HG03039 (cell line): Measurements from ENCODE around the gene VASP.

Experiments used
- ATAC-seq: cut with Tn5 transposase; IDR thresholded peaks from one replicate; pipeline ENCODE4 v1.9.1; 2021; ENCODE audit warnings: mild to moderate bottlenecking, moderate library complexity; ENCODE audit not compliant: unreplicated experiment

VASP gene

DNA sequence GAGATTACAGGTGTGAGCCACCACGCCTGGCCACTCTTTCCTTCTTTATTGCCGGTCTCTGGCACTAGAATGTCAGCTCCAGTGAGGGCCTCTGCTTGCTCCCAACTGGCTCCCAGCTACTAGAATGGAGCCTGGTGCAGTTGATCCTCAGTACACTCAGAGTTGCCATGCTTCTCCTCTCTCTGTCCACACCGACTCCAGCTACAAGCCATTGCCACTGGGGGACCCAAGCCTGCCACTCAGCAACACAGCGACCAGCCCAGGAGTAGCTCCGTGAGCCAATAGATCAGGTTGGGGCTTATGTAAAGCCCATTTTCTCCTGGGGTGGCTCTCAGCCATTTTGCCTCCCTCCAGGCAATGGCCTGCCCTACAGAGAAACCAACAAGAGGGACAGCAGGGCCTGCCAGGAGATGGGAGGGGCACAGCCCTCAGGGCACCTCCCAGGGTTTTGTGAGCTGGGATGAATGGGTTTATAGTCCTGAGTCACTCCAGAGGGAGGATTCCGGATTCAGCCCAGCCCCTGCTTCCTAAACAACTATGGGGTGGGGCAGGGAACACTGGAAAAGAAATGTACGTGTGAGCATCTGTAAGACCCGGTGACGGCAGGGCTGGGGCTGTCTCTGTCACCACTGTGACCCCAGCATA is 40.8 kb downstream of the VASP start:
- no peak for ATAC-seq

DNA sequence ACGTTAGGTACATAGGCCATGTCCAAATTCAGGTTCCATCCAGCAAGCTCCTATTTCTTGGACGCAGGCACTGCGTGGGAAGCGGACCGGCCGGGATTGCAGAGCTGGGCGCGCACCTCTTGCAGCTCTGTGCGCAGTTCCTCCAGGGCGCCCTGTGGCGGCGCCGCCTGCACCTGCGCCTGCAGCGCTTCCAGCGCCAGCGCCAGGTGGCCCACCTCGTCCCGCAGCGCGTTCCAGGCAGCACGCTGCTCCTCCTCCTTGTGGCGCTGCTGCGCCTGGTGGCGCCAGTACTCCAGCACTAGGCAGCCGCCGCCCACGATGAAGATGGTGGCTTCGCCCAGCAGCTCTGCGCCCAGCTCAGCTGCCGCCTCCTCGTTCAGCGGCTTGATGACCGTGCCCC is 46.2 kb downstream of the VASP start:
- ATAC-seq, result no peak

GRCh38 chr19:45554481-45554880 is 47.2 kb downstream of the VASP start:
- ATAC-seq, result no peak

GRCh38 chr19:45556835-45557234 is 49.6 kb downstream of the VASP start:
- ATAC-seq, result no peak

DNA sequence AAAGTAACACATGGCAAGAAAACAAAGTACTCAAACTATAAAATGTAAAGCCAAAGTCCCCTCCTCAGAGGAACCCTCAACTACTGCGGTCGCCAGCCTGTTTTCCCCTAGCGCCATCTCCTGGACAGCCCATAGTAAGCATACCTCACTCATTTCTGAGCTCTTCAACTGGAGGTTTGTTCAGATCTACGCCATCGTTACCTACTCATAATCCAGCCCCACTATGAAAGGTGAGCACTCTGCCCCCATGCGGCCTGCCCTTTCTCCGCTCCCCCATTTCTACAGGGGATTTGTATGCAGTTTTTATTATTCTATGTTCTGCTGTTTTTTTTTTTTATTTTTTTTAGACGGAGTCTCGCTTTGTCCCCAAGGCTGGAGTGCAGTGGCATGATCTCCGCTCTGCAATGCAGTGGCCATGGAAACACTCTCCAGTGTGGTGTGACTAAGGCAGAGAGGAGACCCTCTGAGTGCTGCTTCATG is 51.2 kb downstream of the VASP start:
- ATAC-seq, result no peak

- no peak for ATAC-seq
Observed at GRCh38 chr19:45560038-45560437, 52.8 kb downstream of the VASP start.

DNA sequence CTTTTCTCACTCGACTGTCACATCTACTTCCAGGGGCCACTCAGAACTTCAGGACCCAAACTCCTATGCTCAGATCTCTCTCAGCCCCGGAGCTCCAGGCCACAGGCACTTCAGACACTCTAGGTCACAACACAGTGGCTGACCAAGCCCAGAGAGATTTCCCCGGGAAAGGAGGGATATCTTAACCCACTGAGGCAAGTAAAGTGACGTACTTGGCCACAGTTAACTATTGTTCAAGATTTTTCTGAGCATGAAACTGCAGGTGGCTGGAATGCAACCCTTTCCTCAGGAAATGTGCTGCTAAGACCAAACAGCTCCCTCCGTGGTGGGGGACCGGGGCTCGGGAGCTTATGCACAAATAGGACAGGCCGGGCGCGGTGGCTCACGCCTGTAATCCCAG is 53.4 kb downstream of the VASP start:
- ATAC-seq, result no peak

DNA sequence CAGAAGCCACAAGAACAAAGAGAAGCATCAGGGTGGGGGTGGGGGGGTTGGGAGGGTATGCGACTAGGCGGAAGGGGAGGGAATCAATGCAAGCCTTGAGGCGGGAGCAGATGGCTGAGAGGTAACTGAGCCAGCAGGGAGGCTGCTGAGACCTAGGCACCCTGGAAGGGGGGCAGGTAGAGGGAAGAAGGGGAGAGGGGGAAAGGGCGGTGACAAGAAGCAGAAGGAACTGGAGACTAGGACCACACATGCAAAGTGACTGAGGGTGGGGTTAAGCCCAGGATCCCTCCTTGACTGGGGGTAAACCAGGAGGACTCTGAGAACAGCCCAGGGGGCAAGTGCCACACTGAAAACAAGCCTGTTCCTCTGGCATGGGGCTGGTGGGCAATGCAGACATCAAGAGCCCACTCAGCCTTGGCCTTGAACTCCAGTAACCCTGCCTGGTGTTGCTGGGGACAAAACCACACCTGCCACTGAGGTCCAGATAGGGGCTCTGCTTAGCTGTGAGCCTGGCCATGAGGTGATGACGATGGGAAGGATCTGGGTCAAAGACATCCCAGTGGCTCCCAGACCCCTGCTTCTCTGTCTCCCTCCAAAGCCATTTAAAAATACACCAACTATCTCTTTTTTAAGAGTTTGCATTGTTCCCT is 57.0 kb downstream of the VASP start:
- no peak for ATAC-seq

- ATAC-seq, result no peak
Observed at GRCh38 chr19:45567609-45568008, 60.3 kb downstream of the VASP start.

- ATAC-seq, result no peak
Observed at GRCh38 chr19:45568732-45569131, 61.5 kb downstream of the VASP start.

DNA sequence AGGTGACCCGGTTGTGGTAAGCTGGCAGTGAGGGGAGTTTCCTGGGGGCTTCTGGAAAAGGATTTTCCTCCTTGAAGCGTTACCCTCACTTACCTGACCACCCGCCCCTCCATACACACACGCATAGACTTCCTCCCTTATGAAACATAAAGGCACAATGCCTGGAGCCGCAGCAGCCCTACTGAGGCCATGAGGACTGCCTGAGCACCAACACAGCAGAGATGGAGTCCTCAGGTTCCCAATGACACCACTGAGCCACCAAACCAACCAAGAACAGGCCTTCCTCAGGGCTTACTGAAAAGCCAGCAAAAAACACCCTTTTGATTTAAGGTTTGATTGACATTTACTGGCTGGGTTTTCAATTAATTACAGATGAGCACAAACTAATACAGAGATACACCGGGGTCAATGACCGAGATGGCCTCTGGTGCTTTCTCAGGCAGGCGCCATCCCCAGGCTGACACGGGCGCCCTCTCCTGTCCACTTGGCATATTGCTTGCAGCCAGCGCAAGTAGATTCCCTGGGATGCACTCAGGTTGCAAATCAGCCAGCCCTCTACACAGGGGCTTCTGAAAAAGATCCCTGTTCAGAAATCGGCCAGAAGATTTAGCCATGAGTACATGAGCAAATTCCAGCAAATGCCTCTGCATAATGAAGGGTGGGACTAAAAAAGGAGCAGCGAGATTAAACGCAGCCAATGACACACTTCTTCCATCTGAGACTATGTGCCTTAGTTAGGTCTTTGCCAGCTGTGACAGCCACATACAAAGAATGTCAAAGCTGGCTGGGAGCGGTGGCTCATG is 62.5 kb downstream of the VASP start:
- ATAC-seq, result no peak

- ATAC-seq, result no peak
Observed at GRCh38 chr19:45571457-45572220, 64.4 kb downstream of the VASP start.

DNA sequence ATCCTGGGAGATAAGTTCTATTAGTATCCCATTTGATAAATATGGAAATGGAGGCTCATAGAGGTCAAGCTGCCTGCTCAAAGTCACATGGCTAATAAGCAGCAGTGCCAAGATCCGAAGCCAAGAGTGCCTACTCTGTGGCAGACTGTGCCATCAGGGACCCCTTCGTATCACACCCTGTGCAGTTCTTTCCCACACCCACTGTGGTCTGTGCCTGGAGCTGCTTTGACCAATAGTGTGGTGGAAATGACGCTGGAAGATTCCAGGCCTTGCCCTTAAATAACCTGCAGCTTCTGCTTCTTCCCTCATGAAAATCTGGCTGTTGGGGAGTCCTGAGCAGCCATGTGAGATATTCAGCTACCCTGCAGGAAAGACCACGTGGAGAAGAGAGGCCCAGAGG is 67.2 kb downstream of the VASP start:
- no peak for ATAC-seq

GRCh38 chr19:45575216-45575615 is 67.9 kb downstream of the VASP start:
- ATAC-seq, result no peak
